GM18520 (cell line): ENCODE measurements around the gene FKBP1B.
"Not testable (repeated sequence)": the region's sequence is repeated elsewhere in the genome, so short reads cannot be mapped to it uniquely, and the experiment has no call there.

Experiments
- ATAC-seq: cut with Tn5 transposase; IDR thresholded peaks from one replicate; pipeline ENCODE4 v1.9.1; 2021; ENCODE audit not compliant: unreplicated experiment

The FKBP1B gene

DNA sequence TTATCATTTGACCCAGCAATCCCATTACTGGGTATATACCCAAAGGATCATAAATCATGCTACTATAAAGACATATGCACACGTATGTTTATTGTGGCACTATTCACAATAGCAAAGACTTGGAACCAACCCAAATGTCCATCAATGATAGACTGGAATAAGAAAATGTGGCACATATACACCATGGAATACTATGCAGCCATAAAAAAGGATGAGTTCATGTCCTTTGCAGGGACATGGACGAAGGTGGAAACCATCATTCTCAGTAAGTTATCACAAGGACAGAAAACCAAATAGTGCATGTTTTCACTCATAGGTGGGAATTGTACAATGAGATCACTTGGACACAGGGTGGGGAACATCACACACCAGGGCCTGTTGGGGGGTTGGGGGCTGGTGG lies 51.2 kb downstream of the FKBP1B start:
- not testable (repeated sequence) for ATAC-seq

DNA sequence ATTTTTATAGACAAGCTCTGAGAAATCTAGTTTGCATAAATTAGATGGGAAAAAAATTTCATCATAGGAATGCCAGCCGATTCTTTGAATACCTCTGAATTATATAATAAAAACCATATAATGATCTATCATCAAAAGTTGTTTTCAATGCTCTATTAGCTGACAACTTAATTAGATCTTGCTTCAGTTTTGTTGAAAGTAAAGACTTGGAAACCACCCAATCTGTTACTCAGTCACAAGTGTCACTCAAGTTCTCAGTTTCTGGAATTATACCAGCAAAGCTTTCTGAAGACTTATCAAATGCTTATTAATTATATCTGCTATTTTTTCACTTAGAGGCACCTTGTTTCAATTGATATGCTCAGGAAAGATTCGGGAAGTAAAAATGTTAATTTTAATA lies 52.5 kb downstream of the FKBP1B start:
- no peak for ATAC-seq

DNA sequence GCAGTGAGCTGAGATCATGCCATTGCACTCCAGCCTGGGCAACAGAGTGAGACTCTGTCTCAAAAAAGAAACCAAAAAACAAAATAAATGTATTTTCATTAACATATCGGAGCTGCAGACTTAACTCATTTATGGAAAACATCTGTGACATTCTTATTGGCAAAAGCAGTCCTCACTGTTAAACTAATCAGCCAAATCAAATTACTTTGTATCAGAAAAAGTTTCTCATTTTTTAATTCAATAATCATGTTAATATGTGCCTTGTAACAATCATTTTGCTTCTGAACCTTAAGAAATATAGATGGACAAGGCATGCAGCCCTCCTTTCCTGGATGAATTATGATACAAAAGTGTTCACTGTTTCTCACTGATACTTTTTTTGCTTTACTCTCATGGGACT lies 53.1 kb downstream of the FKBP1B start:
- ATAC-seq: no peak

DNA sequence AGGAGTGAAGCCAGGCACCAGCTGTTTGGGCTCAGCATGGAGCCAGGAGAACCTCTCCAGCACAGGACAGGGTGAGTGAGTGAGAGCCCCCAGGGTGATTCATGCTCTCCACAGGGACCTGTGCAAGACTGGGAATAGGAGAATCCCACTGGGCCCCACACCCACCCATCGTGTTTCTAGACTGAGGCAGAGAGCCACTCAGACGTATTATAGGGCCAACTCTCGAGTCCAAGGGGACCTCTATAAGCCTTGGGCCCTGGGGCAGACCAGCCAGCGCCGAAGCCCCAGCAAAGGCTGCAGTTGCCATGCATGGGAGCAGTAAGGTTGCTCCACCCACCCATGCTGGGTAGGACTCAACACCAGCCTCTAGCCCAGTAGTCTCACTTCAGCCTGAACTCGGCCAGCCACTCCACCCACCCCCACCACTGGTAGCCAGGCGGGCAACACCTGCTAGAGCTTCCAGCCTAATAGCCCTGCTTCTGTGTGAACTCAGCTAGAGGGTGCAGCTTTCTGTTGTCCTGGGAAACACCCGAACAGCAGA lies 54.6 kb downstream of the FKBP1B start:
- ATAC-seq: no peak

DNA sequence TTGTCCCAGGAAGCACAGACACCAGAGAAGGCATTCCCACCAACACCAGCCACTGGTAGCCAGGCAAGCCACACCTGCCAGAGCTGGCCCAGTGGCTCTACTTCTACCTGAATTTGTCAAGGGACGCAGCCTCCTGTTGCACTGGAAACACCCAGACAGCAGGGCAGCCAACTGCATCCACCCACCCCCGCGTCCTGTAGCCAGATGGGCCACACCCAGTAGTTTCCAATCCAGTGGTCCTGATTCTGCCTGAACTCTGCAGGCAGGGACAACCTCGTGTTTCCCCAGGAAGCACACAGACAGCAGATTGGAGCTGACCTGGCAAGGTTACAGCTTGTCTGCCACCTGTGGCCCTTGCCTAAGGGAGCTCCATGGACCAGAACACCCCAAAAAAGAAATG lies 55.4 kb downstream of the FKBP1B start:
- no peak for ATAC-seq

DNA sequence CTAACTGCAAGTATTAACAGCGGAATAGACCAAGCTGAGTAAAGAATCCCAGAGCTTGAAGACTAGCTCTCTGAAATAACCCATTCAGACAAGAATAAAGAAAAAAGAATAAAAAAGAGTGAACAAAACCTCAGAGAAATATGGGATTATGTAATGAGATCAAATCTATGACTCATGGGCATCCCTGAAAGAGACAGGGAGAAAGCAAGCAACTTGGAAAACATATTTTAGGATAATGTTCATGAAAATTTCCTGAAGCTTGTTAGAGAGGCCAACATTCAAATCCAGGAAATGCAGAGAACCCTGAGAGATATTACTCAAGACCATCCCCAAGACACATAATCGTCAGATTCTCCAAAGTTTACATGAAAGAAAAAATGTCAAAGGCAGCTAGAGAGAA lies 56.3 kb downstream of the FKBP1B start:
- no peak for ATAC-seq

DNA sequence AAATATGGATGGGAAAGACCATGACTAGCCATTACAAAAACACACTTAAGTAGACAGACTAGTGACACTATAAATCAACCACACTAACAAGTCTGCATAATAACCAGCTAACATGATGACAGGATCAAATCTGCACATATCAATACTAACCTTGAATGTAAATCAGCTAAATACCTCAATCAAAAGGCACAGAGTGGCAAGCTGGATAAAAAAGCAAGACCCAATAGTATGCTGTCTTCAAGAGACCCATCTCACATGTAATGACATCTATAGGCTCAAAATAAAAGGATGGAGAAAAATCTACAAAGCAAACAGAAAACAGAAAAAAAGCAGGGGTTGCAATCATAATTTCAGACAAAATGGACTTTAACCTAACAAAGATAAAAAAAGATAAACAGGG lies 57.2 kb downstream of the FKBP1B start:
- ATAC-seq: no peak

DNA sequence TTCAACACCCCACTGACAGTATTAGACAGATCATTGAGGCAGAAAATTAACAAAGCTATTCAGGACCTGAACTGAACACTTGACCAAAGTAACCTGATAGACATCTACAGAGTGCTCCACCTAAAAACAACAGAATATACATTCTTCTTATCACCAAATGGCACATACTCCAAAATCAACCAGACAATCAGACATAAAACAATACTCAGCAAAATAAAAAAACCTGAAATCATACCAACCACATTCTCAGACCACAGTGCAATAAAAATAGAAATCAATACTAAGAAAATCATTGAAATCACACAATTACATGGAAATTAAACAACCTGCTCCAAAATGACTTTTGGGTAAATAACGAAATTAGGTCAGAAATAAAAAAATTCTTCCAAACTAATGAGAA lies 57.8 kb downstream of the FKBP1B start:
- no peak for ATAC-seq

DNA sequence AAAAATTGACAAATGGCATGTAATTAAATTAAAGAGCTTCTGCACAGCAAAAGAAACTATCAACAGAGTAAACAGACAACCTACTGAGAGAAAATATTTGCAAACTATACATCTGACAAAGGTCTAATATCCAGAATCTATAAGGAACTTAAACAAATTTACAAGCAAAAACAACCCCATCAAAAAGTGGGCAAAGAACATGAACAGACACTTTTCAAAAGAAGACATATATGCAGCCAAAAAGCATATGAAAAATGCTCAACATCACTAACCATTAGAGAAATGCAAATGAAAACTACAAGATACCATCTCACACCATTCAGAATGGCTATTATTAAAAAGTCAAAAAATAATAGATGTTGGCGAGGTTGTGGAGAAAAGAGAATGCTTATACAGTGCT lies 59.9 kb downstream of the FKBP1B start:
- ATAC-seq: not testable (repeated sequence)

DNA sequence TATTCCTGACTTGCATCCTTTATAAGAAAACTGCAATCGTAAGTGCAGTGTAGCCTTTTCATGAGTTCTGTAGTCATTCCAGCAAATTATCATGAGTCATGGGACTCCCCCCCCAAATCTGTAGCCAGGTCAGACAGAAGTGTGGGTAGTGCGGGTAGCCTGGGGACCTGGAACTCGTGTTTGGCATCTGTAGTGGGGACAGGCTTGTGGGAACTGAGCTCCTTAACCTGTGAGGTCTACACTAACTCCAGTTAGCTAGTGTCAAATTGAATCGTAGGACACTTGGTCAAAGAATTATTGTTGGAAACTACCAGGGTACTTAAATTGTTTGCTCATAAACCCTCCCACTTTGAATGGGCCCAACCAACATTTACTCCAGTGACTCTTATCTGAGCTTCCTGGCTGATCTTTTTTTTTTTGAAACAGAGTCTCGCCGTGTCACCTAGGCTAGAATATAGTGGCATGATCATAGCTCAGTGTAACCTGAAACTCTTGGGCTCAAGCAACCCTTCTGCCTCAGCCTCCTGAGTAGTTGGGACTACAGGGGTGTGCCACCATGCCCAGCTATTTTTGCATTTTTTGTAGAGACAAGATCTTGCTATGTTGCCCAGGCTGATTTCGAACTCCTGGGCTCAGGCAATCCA lies 61.2 kb downstream of the FKBP1B start:
- ATAC-seq: no peak

DNA sequence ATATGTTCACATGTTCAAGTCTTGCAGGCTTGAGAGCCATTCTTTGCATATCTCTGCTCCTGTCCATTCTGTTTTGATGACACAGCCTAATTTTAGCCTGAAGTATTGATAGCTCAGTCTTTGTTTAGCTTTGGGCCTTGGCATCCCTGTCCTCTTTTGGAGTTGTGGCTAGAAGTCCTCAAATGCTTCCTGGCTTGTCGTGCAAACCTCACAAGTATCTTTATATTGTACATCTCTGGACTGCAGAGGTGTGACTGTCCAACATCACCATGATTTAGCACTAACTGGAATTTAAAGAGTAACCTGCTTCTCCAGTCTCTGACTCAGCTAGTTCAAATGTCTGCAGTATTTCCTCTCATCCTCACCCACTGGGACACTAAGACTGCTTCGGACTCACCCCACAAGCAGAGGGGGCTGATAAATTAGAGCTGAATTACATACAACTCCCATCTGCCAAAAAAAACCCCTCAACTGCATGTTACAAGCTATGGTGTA lies 61.9 kb downstream of the FKBP1B start:
- ATAC-seq: no peak
